Panc1 (cell line): Measurements from ENCODE around the gene PPP2R1B.

Experiments
- POLR2AphosphoS5 ChIP-seq: IDR thresholded peaks from 2 replicates; pipeline ENCODE4 v1.6.1; 2012; ENCODE audit warnings: mild to moderate bottlenecking, low read depth, low read length, moderate library complexity
- SIN3A ChIP-seq: IDR thresholded peaks from 2 replicates; pipeline ENCODE4 v1.6.1; 2012; ENCODE audit warnings: low read depth, mild to moderate bottlenecking, low read length, moderate library complexity, borderline replicate concordance; ENCODE audit not compliant: insufficient read depth
- TF ChIP-seq, protein P1 (sequence below): fragments of 450-650 bp; IDR thresholded peaks from 2 replicates; pipeline ENCODE4 v1.5.1; 2017; ENCODE audit warnings: mild to moderate bottlenecking
- TF ChIP-seq, protein P2 (sequence below), 2 experiments: IDR thresholded peaks; 2 replicates each; pipeline ENCODE4 v1.6.1; 2011 to 2012; ENCODE audit warnings: low read depth in 2 of 2, control low read depth in 1 of 2, low read length in 1 of 2, mild to moderate bottlenecking in 1 of 2, moderate library complexity in 1 of 2; ENCODE audit not compliant: insufficient read depth in 1 of 2

DNA sequence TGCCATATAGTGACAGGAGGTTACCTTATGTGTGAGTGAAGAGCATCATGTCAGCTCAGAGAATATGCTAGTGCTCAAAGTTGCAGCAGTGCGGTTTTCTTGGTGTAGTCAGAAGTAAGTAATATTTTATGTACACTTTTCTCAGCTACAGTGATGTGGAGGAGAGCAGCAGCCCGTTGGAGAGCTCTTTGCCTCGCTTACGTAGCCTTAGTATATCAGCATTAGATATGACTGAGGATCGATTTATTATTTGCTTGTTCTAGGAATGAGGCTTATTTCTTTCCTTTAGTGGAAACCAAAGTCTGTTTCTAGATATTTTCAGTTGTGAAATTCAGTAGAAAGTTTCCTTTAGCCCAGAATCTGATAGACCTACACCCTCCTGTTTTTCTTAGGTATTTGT lies 63.6 kb downstream of the PPP2R1B start:
- TF ChIP-seq, protein P1, sequence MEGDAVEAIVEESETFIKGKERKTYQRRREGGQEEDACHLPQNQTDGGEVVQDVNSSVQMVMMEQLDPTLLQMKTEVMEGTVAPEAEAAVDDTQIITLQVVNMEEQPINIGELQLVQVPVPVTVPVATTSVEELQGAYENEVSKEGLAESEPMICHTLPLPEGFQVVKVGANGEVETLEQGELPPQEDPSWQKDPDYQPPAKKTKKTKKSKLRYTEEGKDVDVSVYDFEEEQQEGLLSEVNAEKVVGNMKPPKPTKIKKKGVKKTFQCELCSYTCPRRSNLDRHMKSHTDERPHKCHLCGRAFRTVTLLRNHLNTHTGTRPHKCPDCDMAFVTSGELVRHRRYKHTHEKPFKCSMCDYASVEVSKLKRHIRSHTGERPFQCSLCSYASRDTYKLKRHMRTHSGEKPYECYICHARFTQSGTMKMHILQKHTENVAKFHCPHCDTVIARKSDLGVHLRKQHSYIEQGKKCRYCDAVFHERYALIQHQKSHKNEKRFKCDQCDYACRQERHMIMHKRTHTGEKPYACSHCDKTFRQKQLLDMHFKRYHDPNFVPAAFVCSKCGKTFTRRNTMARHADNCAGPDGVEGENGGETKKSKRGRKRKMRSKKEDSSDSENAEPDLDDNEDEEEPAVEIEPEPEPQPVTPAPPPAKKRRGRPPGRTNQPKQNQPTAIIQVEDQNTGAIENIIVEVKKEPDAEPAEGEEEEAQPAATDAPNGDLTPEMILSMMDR = no peak
- TF ChIP-seq, protein P2, sequence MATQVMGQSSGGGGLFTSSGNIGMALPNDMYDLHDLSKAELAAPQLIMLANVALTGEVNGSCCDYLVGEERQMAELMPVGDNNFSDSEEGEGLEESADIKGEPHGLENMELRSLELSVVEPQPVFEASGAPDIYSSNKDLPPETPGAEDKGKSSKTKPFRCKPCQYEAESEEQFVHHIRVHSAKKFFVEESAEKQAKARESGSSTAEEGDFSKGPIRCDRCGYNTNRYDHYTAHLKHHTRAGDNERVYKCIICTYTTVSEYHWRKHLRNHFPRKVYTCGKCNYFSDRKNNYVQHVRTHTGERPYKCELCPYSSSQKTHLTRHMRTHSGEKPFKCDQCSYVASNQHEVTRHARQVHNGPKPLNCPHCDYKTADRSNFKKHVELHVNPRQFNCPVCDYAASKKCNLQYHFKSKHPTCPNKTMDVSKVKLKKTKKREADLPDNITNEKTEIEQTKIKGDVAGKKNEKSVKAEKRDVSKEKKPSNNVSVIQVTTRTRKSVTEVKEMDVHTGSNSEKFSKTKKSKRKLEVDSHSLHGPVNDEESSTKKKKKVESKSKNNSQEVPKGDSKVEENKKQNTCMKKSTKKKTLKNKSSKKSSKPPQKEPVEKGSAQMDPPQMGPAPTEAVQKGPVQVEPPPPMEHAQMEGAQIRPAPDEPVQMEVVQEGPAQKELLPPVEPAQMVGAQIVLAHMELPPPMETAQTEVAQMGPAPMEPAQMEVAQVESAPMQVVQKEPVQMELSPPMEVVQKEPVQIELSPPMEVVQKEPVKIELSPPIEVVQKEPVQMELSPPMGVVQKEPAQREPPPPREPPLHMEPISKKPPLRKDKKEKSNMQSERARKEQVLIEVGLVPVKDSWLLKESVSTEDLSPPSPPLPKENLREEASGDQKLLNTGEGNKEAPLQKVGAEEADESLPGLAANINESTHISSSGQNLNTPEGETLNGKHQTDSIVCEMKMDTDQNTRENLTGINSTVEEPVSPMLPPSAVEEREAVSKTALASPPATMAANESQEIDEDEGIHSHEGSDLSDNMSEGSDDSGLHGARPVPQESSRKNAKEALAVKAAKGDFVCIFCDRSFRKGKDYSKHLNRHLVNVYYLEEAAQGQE (IDR thresholded peaks at IDR 0.05; ENCODE audit: insufficient read depth in 1 of 2, low read depth in 2 of 2, low read length in 1 of 2) = no peak
- no peak for TF ChIP-seq POLR2AphosphoS5
- no peak for TF ChIP-seq SIN3A
